ENCODE results near the gene SLC38A3. TPM values are rescaled to one million over a fixed set of nuclear protein-coding genes. Genes with fewer than 3 reads are reported as not detected.

SLC38A3 gene
- total RNA-seq, 4 donors from 2014 or later = 1.9 to 8.9 (median 5.0) TPM

DNA sequence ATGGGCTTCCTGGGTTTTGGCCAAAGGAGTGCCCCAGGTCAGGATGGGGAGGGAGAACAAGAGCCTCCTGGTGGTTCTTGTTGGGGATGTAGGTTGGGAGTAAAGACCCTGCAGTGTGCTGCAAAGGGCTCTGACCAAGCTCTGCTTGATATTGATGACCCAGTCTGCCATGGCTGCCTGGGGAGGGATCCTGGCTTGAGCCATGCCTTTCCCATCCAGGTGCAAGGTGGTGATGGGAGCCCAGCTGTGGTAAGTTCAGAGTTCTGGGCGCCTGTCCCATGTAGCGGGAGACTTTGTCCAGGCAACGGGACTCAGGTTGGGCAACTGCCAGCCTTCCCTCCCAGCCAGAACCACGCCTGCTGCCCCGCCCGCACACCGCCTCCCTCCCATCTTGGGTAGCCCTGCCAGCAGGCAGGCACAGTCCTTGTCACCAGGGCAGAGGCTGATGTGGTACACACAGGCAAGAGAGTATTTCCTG, 33.5 kb downstream of the SLC38A3 start:
- peak; percentile 46 to 54 for ATAC-seq
- TF ChIP-seq POLR2A (IDR thresholded peaks at IDR 0.05) = no peak
- TF ChIP-seq, protein P1, sequence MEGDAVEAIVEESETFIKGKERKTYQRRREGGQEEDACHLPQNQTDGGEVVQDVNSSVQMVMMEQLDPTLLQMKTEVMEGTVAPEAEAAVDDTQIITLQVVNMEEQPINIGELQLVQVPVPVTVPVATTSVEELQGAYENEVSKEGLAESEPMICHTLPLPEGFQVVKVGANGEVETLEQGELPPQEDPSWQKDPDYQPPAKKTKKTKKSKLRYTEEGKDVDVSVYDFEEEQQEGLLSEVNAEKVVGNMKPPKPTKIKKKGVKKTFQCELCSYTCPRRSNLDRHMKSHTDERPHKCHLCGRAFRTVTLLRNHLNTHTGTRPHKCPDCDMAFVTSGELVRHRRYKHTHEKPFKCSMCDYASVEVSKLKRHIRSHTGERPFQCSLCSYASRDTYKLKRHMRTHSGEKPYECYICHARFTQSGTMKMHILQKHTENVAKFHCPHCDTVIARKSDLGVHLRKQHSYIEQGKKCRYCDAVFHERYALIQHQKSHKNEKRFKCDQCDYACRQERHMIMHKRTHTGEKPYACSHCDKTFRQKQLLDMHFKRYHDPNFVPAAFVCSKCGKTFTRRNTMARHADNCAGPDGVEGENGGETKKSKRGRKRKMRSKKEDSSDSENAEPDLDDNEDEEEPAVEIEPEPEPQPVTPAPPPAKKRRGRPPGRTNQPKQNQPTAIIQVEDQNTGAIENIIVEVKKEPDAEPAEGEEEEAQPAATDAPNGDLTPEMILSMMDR (IDR thresholded peaks at IDR 0.05 in 4 of 5, conservative IDR thresholded peaks at IDR 0.05 in 1 of 5) = no peak
- Histone ChIP-seq H3K36me3 (no peaks in the 10 kb centered on the region), H3K9me3 (no peaks in the 10 kb centered on the region), H3K27ac (peak overlapping the region; percentile 87 to 96 (median 87)), H3K27me3 (no peaks in the 10 kb centered on the region), H3K4me1 (peaks cover 57 to 70% of the 10 kb centered on the region in 2 donors), H3K4me3 (peak overlapping the region; percentile 58 to 82 (median 70))
- peak; percentile 91 to 93 for DNase-seq
- in situ Hi-C loops (cut with MboI; ENCODE audit: low sequenced_read_pairs in 4 of 4) = no loop called here
- intact Hi-C loops (cut with DNase I; ENCODE audit: low total_unique reads) = loop anchor here (1.0 kb wide), 1 partner anchor 11 kb away; no protein-coding TSS in a partner anchor

- TF ChIP-seq, protein P1 (IDR thresholded peaks at IDR 0.05 in 4 of 5, conservative IDR thresholded peaks at IDR 0.05 in 1 of 5) = no peak
- no peak for TF ChIP-seq POLR2A (IDR thresholded peaks at IDR 0.05)
- intact Hi-C loops (cut with DNase I; ENCODE audit: low total_unique reads) = no loop called here
- Histone ChIP-seq H3K4me1 (peaks cover 56 to 79% of the 10 kb centered on the region in 2 donors), H3K27me3 (no peaks in the 10 kb centered on the region), H3K4me3 (no peak overlapping the region), H3K9me3 (no peaks in the 10 kb centered on the region), H3K36me3 (no peaks in the 10 kb centered on the region), H3K27ac (peak overlapping the region; percentile 87 to 96 (median 87))
- ATAC-seq (no peak), DNase-seq (no peak)
- in situ Hi-C loops (cut with MboI; ENCODE audit: low sequenced_read_pairs in 4 of 4) = no loop called here
These were observed 34.6 kb downstream of the SLC38A3 start for GRCh38 chr3:50239649-50240048.

- in situ Hi-C loops (cut with MboI; ENCODE audit: low sequenced_read_pairs in 4 of 4) (no loop called here), intact Hi-C loops (cut with DNase I; ENCODE audit: low total_unique reads) (no loop called here)
- TF ChIP-seq, protein P1 (IDR thresholded peaks at IDR 0.05 in 4 of 5, conservative IDR thresholded peaks at IDR 0.05 in 1 of 5) = no peak
- TF ChIP-seq POLR2A (IDR thresholded peaks at IDR 0.05) = no peak
- Histone ChIP-seq H3K4me1 (peaks cover 60 to 90% of the 10 kb centered on the region in 2 donors), H3K27ac (peak overlapping the region; percentile 87 to 96 (median 87)), H3K4me3 (no peak overlapping the region), H3K9me3 (no peaks in the 10 kb centered on the region), H3K36me3 (no peaks in the 10 kb centered on the region), H3K27me3 (no peaks in the 10 kb centered on the region)
- ATAC-seq = no peak
- no peak for DNase-seq
These were observed 36.1 kb downstream of the SLC38A3 start for GRCh38 chr3:50241163-50241562.

- ATAC-seq (no peak), DNase-seq (no peak)
- TF ChIP-seq POLR2A (IDR thresholded peaks at IDR 0.05) = no peak
- TF ChIP-seq, protein P1 (IDR thresholded peaks at IDR 0.05 in 4 of 5, conservative IDR thresholded peaks at IDR 0.05 in 1 of 5) = no peak
- Histone ChIP-seq H3K4me1 (peaks cover 63 to 90% of the 10 kb centered on the region in 2 donors), H3K4me3 (peak overlapping the region in 1 of 4 donors; percentile 1), H3K9me3 (no peaks in the 10 kb centered on the region), H3K27me3 (no peaks in the 10 kb centered on the region), H3K27ac (peak overlapping the region; percentile 87 to 96 (median 87)), H3K36me3 (no peaks in the 10 kb centered on the region)
- in situ Hi-C loops (cut with MboI; ENCODE audit: low sequenced_read_pairs in 4 of 4) (no loop called here), intact Hi-C loops (cut with DNase I; ENCODE audit: low total_unique reads) (no loop called here)
These were observed 36.8 kb downstream of the SLC38A3 start for GRCh38 chr3:50241713-50242380.

Measured in gastrocnemius medialis (tissue), 4 donors.